HCT116 (cell line): Measurements from ENCODE around the gene MYBPC3. TPM values are rescaled to one million over a fixed set of nuclear protein-coding genes. Genes with fewer than 3 reads are reported as not detected.

ENCODE experiments used
- ATAC-seq: fragments of 200-7000 bp; cut with Tn5 transposase; 2 replicates; pipeline ENCODE4 v1.9.1; 2020; ENCODE audit warnings: mild to moderate bottlenecking, moderate library complexity
- BruUV-seq: library from RNA; stranded (reverse); fragments of 400-500 nt; replicated peaks from 2 replicates; lab custom pipeline; 2021; lab: Mats Ljungman, UMichigan
- CTCF ChIA-PET: fragments of 300-600 bp; sonication (Branson Sonifier 250); formaldehyde crosslinking; loops from one replicate; lab custom pipeline; 2021; ENCODE audit warnings: antibody characterized with exemption; lab: Charles Lee
- POLR2A ChIA-PET: fragments of 300-600, 350-600 bp; sonication (Branson Sonifier 250); formaldehyde crosslinking; loops from one replicate; lab custom pipeline; 2021; ENCODE audit warnings: antibody characterized with exemption; lab: Charles Lee
- RAD21 ChIA-PET, 2 experiments: fragments of 300-600 bp; sonication (Branson Sonifier 250); formaldehyde crosslinking; loops; one replicate each; lab custom pipeline; 2023; ENCODE audit warnings: low total read pairs in 2 of 2; ENCODE audit not compliant: uncharacterized antibody in 2 of 2, unreplicated experiment in 2 of 2, low non-redundant PET in 1 of 2; lab: Charles Lee
- DNase-seq: peaks from one replicate; pipeline ENCODE4 v3.0.0-alpha.2; 2010; ENCODE audit warnings: low read depth, low spot score
- H2AFZ ChIP-seq: fragments of 200-600 bp; shearing (Covaris generic), sonication (generic); 2 replicates; pipeline ENCODE4 v1.6.1; 2017; ENCODE audit warnings: low read depth, mixed run types, mixed read lengths, antibody characterized with exemption, low read length; ENCODE audit not compliant: poor library complexity, severe bottlenecking
- H3K27ac ChIP-seq: 2 replicates; pipeline ENCODE4 v1.5.1; 2012; ENCODE audit warnings: low read depth, low read length
- H3K27me3 ChIP-seq: fragments of 200-600 bp; sonication (generic); 2 replicates; pipeline ENCODE4 v1.6.1; 2016; ENCODE audit warnings: mixed run types, low read length, mixed read lengths; ENCODE audit not compliant: insufficient read depth
- H3K36me3 ChIP-seq, 2 experiments: fragments of 200-500 bp in 1 of 2; fragments of 200-600 bp in 1 of 2; sonication (Bioruptor generic) in 1 of 2; sonication (generic) in 1 of 2; 2 replicates each; pipeline versions ENCODE4 v1.5.1 to v1.6.1; 2014 to 2016; ENCODE audit warnings: low read length in 2 of 2, inconsistent platforms in 1 of 2, mixed read lengths in 1 of 2, mixed run types in 1 of 2; ENCODE audit not compliant: insufficient read depth in 2 of 2, control insufficient read depth in 1 of 2
- H3K4me1 ChIP-seq, 2 experiments: fragments of 200-600 bp in 1 of 2; sonication (generic) in 1 of 2; 2 replicates each; pipeline versions ENCODE4 v1.5.1 to v1.6.1; 2012 to 2017; ENCODE audit warnings: low read length in 2 of 2, inconsistent platforms in 1 of 2, mild to moderate bottlenecking in 1 of 2, mixed read lengths in 1 of 2, mixed run types in 1 of 2, moderate library complexity in 1 of 2; ENCODE audit not compliant: insufficient read depth in 2 of 2, control insufficient read depth in 1 of 2
- H3K4me2 ChIP-seq: fragments of 200-600 bp; sonication (generic); 2 replicates; pipeline ENCODE4 v1.6.1; 2017; ENCODE audit warnings: mixed run types, low read length, mixed read lengths
- H3K4me3 ChIP-seq, 2 experiments: fragments of 200-600 bp in 1 of 2; sonication (generic) in 1 of 2; replicated peaks in 1 of 2; 2 replicates each; pipeline ENCODE4 v1.5.1; 2011 to 2016; ENCODE audit warnings: low read length in 2 of 2, control low read depth in 1 of 2, low read depth in 1 of 2, mild to moderate bottlenecking in 1 of 2, mixed read lengths in 1 of 2, mixed run types in 1 of 2
- H3K79me2 ChIP-seq: fragments of 200-600 bp; sonication (generic); 2 replicates; pipeline ENCODE4 v1.6.1; 2017; ENCODE audit warnings: mild to moderate bottlenecking, mixed run types, low read length, moderate library complexity, mixed read lengths; ENCODE audit not compliant: insufficient read depth
- H3K9ac ChIP-seq: fragments of 200-600 bp; sonication (generic); 2 replicates; pipeline ENCODE4 v1.6.1; 2016; ENCODE audit warnings: low read length, mixed read lengths
- H3K9me2 ChIP-seq: fragments of 200-600 bp; sonication (generic), shearing (Covaris generic); 2 replicates; pipeline ENCODE4 v1.6.1; 2017; ENCODE audit warnings: mixed run types, mild to moderate bottlenecking, moderate library complexity; ENCODE audit not compliant: insufficient read depth
- H3K9me3 ChIP-seq, 2 experiments: fragments of 200-500 bp in 1 of 2; fragments of 200-600 bp in 1 of 2; sonication (Bioruptor generic) in 1 of 2; sonication (generic) in 1 of 2; 2 replicates each; pipeline ENCODE4 v1.6.1; 2014 to 2017; ENCODE audit warnings: low read length in 2 of 2, mixed read lengths in 2 of 2, inconsistent platforms in 1 of 2, low read depth in 1 of 2, mild to moderate bottlenecking in 1 of 2, mixed run types in 1 of 2, moderate library complexity in 1 of 2; ENCODE audit not compliant: control insufficient read depth in 1 of 2, insufficient read depth in 1 of 2
- H4K20me1 ChIP-seq: fragments of 200-600 bp; sonication (generic), shearing (Covaris generic); 2 replicates; pipeline ENCODE4 v1.6.1; 2017; ENCODE audit warnings: mixed run types, mild to moderate bottlenecking, moderate library complexity; ENCODE audit not compliant: insufficient read depth
- ATF3 ChIP-seq: IDR thresholded peaks from 2 replicates; pipeline ENCODE4 v1.6.1; 2012
- CBX3 ChIP-seq: IDR thresholded peaks from 2 replicates; pipeline ENCODE4 v1.6.1; 2012; ENCODE audit warnings: low read depth
- CEBPB ChIP-seq: IDR thresholded peaks from 2 replicates; pipeline ENCODE4 v1.6.1; 2012; ENCODE audit warnings: low read depth
- CTCF ChIP-seq, 3 experiments: fragments of 200-600 bp in 1 of 3; sonication (generic) in 1 of 3; IDR thresholded peaks in 2 of 3; conservative IDR thresholded peaks in 1 of 3; 2 replicates each; pipeline ENCODE4 v1.5.1; 2012 to 2017; ENCODE audit warnings: low read depth in 2 of 3, low read length in 2 of 3, antibody characterized with exemption in 1 of 3, borderline replicate concordance in 1 of 3, control low read depth in 1 of 3, mild to moderate bottlenecking in 1 of 3, mixed read lengths in 1 of 3, mixed run types in 1 of 3, moderate library complexity in 1 of 3; ENCODE audit not compliant: insufficient read depth in 1 of 3
- EGR1 ChIP-seq: IDR thresholded peaks from 2 replicates; pipeline ENCODE4 v1.6.1; 2012; ENCODE audit warnings: low read depth
- EZH2 ChIP-seq: fragments of 200-600 bp; sonication (generic); IDR thresholded peaks from 2 replicates; pipeline ENCODE4 v1.6.1; 2017; ENCODE audit warnings: antibody characterized with exemption, mixed run types
- FOSL1 ChIP-seq: IDR thresholded peaks from 2 replicates; pipeline ENCODE4 v1.6.1; 2012; ENCODE audit warnings: low read depth
- JUND ChIP-seq: IDR thresholded peaks from 2 replicates; pipeline ENCODE4 v1.6.1; 2012
- POLR2A ChIP-seq: IDR thresholded peaks from 2 replicates; pipeline ENCODE4 v1.7.0; 2011; ENCODE audit warnings: borderline replicate concordance; ENCODE audit not compliant: insufficient read depth, insufficient read length; ENCODE audit errors: extremely low read depth
- REST ChIP-seq: IDR thresholded peaks from 2 replicates; pipeline ENCODE4 v1.6.1; 2012; ENCODE audit warnings: low read depth
- SRF ChIP-seq: IDR thresholded peaks from 2 replicates; pipeline ENCODE4 v1.6.1; 2012; ENCODE audit warnings: low read depth
- YY1 ChIP-seq: IDR thresholded peaks from 2 replicates; pipeline ENCODE4 v1.6.1; 2011; ENCODE audit warnings: low read length, low read depth, moderate library complexity, mild to moderate bottlenecking; ENCODE audit not compliant: insufficient replicate concordance; ENCODE audit errors: extremely low read depth
- intact Hi-C: fragments of 100-400 bp; cut with micrococcal nuclease; formaldehyde crosslinking; loops from 2 replicates; pipeline ENCODE4 v1.10.0; 2022
- total RNA-seq: library from RNA; stranded (reverse); gene quantifications from one replicate; pipeline ENCODE4 v1.2.1, GENCODE V29; 2021; ENCODE audit not compliant: unreplicated experiment
- TF ChIP-seq, protein P1 (sequence below): IDR thresholded peaks from 2 replicates; pipeline ENCODE4 v1.6.1; 2011; ENCODE audit warnings: mild to moderate bottlenecking, low read length, moderate library complexity; ENCODE audit not compliant: insufficient replicate concordance; ENCODE audit errors: extremely low read depth

MYBPC3 gene
- total RNA-seq, 1 experiment from 2014 or later, result 0.25 TPM

DNA sequence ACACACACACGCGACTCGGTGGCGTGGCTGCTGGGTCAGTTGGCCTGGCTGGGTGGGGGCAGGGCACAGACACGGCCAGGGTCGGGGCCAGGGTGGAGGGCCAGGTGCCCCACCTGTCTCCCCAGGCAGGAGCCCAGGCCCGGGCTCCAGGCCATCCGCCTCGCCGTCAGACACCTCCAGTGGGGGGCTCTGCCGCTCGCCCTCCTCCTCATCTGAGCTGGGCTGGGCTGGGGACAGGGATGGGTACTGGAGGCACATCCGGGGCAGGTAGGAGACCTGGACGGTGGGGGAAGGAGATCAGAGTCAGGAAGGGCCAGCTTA lies 6.2 kb upstream of the MYBPC3 start:
- Histone ChIP-seq H4K20me1 (no peaks in the 10 kb centered on the region), H3K9me2 (no peaks in the 10 kb centered on the region), H3K9me3 (no peaks in the 10 kb centered on the region), H2AFZ (no peak overlapping the region), H3K27ac (no peak overlapping the region), H3K4me1 (peaks cover 0 to 13% of the 10 kb centered on the region in 2 experiments; a peak in 2 of 4 replicates)
- ATAC-seq (no peak), DNase-seq (no peak)
- intact Hi-C loops, result loop anchor here (10.0 kb wide), 1 partner anchor 104 kb away; the partner anchor contains the start of gene NR1H3
- BruUV-seq, result no TSS peak
- RAD21 ChIA-PET, result no interaction called here
- CTCF ChIA-PET, result no interaction called here
- TF ChIP-seq CBX3, result no peak
- TF ChIP-seq POLR2A, result no peak
- TF ChIP-seq ATF3, result no peak
- TF ChIP-seq, protein P1, sequence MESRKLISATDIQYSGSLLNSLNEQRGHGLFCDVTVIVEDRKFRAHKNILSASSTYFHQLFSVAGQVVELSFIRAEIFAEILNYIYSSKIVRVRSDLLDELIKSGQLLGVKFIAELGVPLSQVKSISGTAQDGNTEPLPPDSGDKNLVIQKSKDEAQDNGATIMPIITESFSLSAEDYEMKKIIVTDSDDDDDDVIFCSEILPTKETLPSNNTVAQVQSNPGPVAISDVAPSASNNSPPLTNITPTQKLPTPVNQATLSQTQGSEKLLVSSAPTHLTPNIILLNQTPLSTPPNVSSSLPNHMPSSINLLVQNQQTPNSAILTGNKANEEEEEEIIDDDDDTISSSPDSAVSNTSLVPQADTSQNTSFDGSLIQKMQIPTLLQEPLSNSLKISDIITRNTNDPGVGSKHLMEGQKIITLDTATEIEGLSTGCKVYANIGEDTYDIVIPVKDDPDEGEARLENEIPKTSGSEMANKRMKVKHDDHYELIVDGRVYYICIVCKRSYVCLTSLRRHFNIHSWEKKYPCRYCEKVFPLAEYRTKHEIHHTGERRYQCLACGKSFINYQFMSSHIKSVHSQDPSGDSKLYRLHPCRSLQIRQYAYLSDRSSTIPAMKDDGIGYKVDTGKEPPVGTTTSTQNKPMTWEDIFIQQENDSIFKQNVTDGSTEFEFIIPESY, result no peak
- no peak for TF ChIP-seq FOSL1
- TF ChIP-seq EGR1, result no peak
- TF ChIP-seq CEBPB, result no peak
- TF ChIP-seq SRF, result no peak
- no peak for TF ChIP-seq JUND
- TF ChIP-seq YY1, result no peak
- TF ChIP-seq EZH2, result no peak
- TF ChIP-seq REST, result no peak
- TF ChIP-seq CTCF (IDR thresholded peaks at IDR 0.05 in 2 of 3, conservative IDR thresholded peaks at IDR 0.05 in 1 of 3; ENCODE audit: borderline replicate concordance in 1 of 3, insufficient read depth in 1 of 3, low read depth in 2 of 3, low read length in 2 of 3), result no peak
- TF ChIP-seq, all 23 proteins: peak for 0
- POLR2A ChIA-PET, result no interaction called here
- H3K27me3 ChIP-seq, result no peaks in the 10 kb centered on the region
- no peak overlapping the region for H3K4me3 ChIP-seq
- H3K79me2 ChIP-seq, result no peaks in the 10 kb centered on the region
- no peak overlapping the region for H3K9ac ChIP-seq
- H3K36me3 ChIP-seq, result no peaks in the 10 kb centered on the region
- no peak overlapping the region for H3K4me2 ChIP-seq
